Measurements from ENCODE around the gene SYNDIG1.

The SYNDIG1 gene

GRCh38 chr20:24468401-24469115 is 871 bp upstream of the SYNDIG1 start:
- TF ChIP-seq CTCF (IDR thresholded peaks at IDR 0.05; ENCODE audit: low read depth, low read length, missing control alignments) = no peak
- H3K4me3 ChIP-seq (ENCODE audit: low read depth, low read length) = peak overlapping the region; percentile 56
- no peak for DNase-seq (ENCODE audit: low read depth)
- in situ Hi-C loops (cut with HindIII; ENCODE audit: low sequenced_read_pairs) = no loop called here

GRCh38 chr20:24469894-24470745 is 691 bp downstream of the SYNDIG1 start:
- DNase-seq (ENCODE audit: low read depth) = no peak
- TF ChIP-seq CTCF (IDR thresholded peaks at IDR 0.05; ENCODE audit: low read depth, low read length, missing control alignments) = no peak
- H3K4me3 ChIP-seq (ENCODE audit: low read depth, low read length) = peak overlapping the region; percentile 56
- in situ Hi-C loops (cut with HindIII; ENCODE audit: low sequenced_read_pairs) = loop anchor here (5.0 kb wide), 1 partner anchor 63 kb away; no protein-coding TSS in a partner anchor

- peak overlapping the region; percentile 56 for H3K4me3 ChIP-seq (ENCODE audit: low read depth, low read length)
- DNase-seq (ENCODE audit: low read depth) = no peak
- in situ Hi-C loops (cut with HindIII; ENCODE audit: low sequenced_read_pairs) = loop anchor here (5.0 kb wide), 1 partner anchor 64 kb away; no protein-coding TSS in a partner anchor
- TF ChIP-seq CTCF (IDR thresholded peaks at IDR 0.05; ENCODE audit: low read depth, low read length, missing control alignments) = no peak
These were observed 1.5 kb downstream of the SYNDIG1 start for GRCh38 chr20:24470746-24471582.

- in situ Hi-C loops (cut with HindIII; ENCODE audit: low sequenced_read_pairs) = loop anchor here (5.0 kb wide), 1 partner anchor 65 kb away; no protein-coding TSS in a partner anchor
- no peak for TF ChIP-seq CTCF (IDR thresholded peaks at IDR 0.05; ENCODE audit: low read depth, low read length, missing control alignments)
- no peak for DNase-seq (ENCODE audit: low read depth)
- no peak overlapping the region for H3K4me3 ChIP-seq (ENCODE audit: low read depth, low read length)
These were observed 3.0 kb downstream of the SYNDIG1 start for GRCh38 chr20:24472426-24472825.

- no peak for TF ChIP-seq CTCF (IDR thresholded peaks at IDR 0.05; ENCODE audit: low read depth, low read length, missing control alignments)
- in situ Hi-C loops (cut with HindIII; ENCODE audit: low sequenced_read_pairs) = loop anchor here (5.0 kb wide), 1 partner anchor 66 kb away; no protein-coding TSS in a partner anchor
- H3K4me3 ChIP-seq (ENCODE audit: low read depth, low read length) = no peak overlapping the region
- DNase-seq (ENCODE audit: low read depth) = no peak
These were observed 4.2 kb downstream of the SYNDIG1 start for GRCh38 chr20:24473435-24474223.

Data from astrocyte of the cerebellum (primary cell).